Esophagus muscularis mucosa (tissue), 3 donors: ENCODE data around the gene MAST4.

Experiments used
- EP300 ChIP-seq: sonication (generic); formaldehyde crosslinking; IDR thresholded peaks from one replicate; pipeline ENCODE4 v1.6.1; 2017; ENCODE audit warnings: antibody characterized with exemption
- TF ChIP-seq, protein P1 (sequence below), 3 experiments: fragments of 200-600 bp in 2 of 3; fragments of 450-650 bp in 1 of 3; sonication (generic) in 2 of 3; IDR thresholded peaks; one replicate each; pipeline ENCODE4 v1.5.1; 2017 to 2019; ENCODE audit warnings: antibody characterized with exemption in 3 of 3, mild to moderate bottlenecking in 2 of 3, moderate library complexity in 1 of 3

DNA sequence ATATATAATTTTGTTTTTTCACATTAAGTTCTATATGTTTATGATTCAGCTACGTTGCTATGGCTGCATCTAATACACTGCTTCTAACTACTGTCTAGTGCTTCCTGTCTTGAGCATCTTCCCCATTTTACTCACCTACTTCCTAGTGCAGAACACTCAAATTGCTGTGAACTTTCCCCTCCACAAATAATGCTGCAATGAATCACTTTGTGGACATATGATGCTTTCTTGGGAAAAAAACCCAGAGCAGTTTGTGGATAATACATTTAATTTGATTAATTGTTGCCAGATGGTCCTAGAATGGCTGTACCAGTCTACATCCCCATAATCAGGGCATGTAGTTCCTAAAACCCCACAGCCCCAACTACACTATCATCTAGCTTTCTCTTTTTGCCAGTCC is 581.9 kb downstream of the MAST4 start:
- TF ChIP-seq, protein P1, sequence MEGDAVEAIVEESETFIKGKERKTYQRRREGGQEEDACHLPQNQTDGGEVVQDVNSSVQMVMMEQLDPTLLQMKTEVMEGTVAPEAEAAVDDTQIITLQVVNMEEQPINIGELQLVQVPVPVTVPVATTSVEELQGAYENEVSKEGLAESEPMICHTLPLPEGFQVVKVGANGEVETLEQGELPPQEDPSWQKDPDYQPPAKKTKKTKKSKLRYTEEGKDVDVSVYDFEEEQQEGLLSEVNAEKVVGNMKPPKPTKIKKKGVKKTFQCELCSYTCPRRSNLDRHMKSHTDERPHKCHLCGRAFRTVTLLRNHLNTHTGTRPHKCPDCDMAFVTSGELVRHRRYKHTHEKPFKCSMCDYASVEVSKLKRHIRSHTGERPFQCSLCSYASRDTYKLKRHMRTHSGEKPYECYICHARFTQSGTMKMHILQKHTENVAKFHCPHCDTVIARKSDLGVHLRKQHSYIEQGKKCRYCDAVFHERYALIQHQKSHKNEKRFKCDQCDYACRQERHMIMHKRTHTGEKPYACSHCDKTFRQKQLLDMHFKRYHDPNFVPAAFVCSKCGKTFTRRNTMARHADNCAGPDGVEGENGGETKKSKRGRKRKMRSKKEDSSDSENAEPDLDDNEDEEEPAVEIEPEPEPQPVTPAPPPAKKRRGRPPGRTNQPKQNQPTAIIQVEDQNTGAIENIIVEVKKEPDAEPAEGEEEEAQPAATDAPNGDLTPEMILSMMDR (IDR thresholded peaks at IDR 0.05) = no peak
- no peak for TF ChIP-seq EP300
